Pons (tissue), 1 donor: ENCODE measurements around the gene RBPJ.
"Not testable (repeated sequence)": the region's sequence is repeated elsewhere in the genome, so short reads cannot be mapped to it uniquely, and the experiment has no call there.

Experiments used
- DNase-seq: peaks from one replicate; pipeline ENCODE4 v3.0.0-alpha.2; 2016; ENCODE audit warnings: low spot score

Gene RBPJ

GRCh38 chr4:26302031-26302899, 18.5 kb upstream of the RBPJ start:
- peak; percentile 26 for DNase-seq

- no peak for DNase-seq
Observed at GRCh38 chr4:26303008-26303407, 17.8 kb upstream of the RBPJ start.

- DNase-seq = no peak
Observed at GRCh38 chr4:26307037-26307800, 13.6 kb upstream of the RBPJ start.

- no peak for DNase-seq
Observed at GRCh38 chr4:26308568-26308967, 12.2 kb upstream of the RBPJ start.

- no peak for DNase-seq
Observed at GRCh38 chr4:26310264-26310663, 10.6 kb upstream of the RBPJ start.

GRCh38 chr4:26311633-26312032, 9.2 kb upstream of the RBPJ start:
- DNase-seq = no peak

GRCh38 chr4:26315316-26315932, 5.4 kb upstream of the RBPJ start:
- not testable (repeated sequence) for DNase-seq

GRCh38 chr4:26317766-26318165, 3.0 kb upstream of the RBPJ start:
- no peak for DNase-seq

GRCh38 chr4:26319467-26319948, 1.3 kb upstream of the RBPJ start:
- DNase-seq = peak; percentile 97

GRCh38 chr4:26319949-26320537, 771 bp upstream of the RBPJ start:
- no peak for DNase-seq

GRCh38 chr4:26321373-26322221, 783 bp downstream of the RBPJ start:
- DNase-seq = peak; percentile 52

- no peak for DNase-seq
Observed at GRCh38 chr4:26322346-26322745, 1.5 kb downstream of the RBPJ start.

GRCh38 chr4:26323821-26324220, 3.0 kb downstream of the RBPJ start:
- no peak for DNase-seq

GRCh38 chr4:26325191-26325590, 4.4 kb downstream of the RBPJ start:
- no peak for DNase-seq

GRCh38 chr4:26326791-26327190, 6.0 kb downstream of the RBPJ start:
- no peak for DNase-seq

- DNase-seq = peak; percentile 91
Observed at GRCh38 chr4:26330186-26330787, 9.5 kb downstream of the RBPJ start.

- DNase-seq = peak; percentile 53
Observed at GRCh38 chr4:26330946-26331345, 10.1 kb downstream of the RBPJ start.

- DNase-seq = peak; percentile 50
Observed at GRCh38 chr4:26331380-26331950, 10.7 kb downstream of the RBPJ start.

GRCh38 chr4:26334366-26334765, 13.6 kb downstream of the RBPJ start:
- DNase-seq = no peak

- no peak for DNase-seq
Observed at GRCh38 chr4:26337612-26338011, 16.8 kb downstream of the RBPJ start.
